ENCODE data around the gene FCN1. TPM values are rescaled to one million over a fixed set of nuclear protein-coding genes. Genes with fewer than 3 reads are reported as not detected.

The FCN1 gene
- total and polyA plus RNA-seq, 2 experiments from 2014 or later: not detected

GRCh38 chr9:134963546-134963945 lies 45.8 kb upstream of the FCN1 start:
- no peak overlapping the region for H3K27ac ChIP-seq
- H3K9me2 ChIP-seq (replicated peaks; ENCODE audit: insufficient read depth): no peaks in the 10 kb centered on the region
- H2AFZ ChIP-seq: no peak overlapping the region
- WGBS (ENCODE audit: low lambda C conversion rate, missing lambda C conversion rate): 94% methylated on average over 19 of the region's 19 CpGs
- no peak for TF ChIP-seq EZH2phosphoT487 (IDR thresholded peaks at IDR 0.05; ENCODE audit: low read depth, severe bottlenecking, unreplicated experiment)
- no peak for TF ChIP-seq CTCF (IDR thresholded peaks at IDR 0.05; ENCODE audit: poor library complexity)
- no peak for TF ChIP-seq EZH2 (IDR thresholded peaks at IDR 0.05; ENCODE audit: borderline replicate concordance)
- H3K4me2 ChIP-seq: no peak overlapping the region
- no peak overlapping the region for H3K4me3 ChIP-seq
- no peaks in the 10 kb centered on the region for H3K4me1 ChIP-seq (ENCODE audit: insufficient read depth)
- no peaks in the 10 kb centered on the region for H3K79me2 ChIP-seq
- no peaks in the 10 kb centered on the region for H3K9me3 ChIP-seq (ENCODE audit: low read depth)
- H4K20me1 ChIP-seq (ENCODE audit: insufficient read depth, poor library complexity, severe bottlenecking): no peaks in the 10 kb centered on the region
- H3K36me3 ChIP-seq (replicated peaks; ENCODE audit: insufficient read depth, low read depth): no peaks in the 10 kb centered on the region
- no peak for DNase-seq (ENCODE audit: low spot score)
- no peaks in the 10 kb centered on the region for H3K27me3 ChIP-seq

GRCh38 chr9:134962973-134963364 lies 45.3 kb upstream of the FCN1 start:
- WGBS (ENCODE audit: low lambda C conversion rate, missing lambda C conversion rate): 93% methylated on average over 19 of the region's 19 CpGs
- H2AFZ ChIP-seq: no peak overlapping the region
- H3K36me3 ChIP-seq (replicated peaks; ENCODE audit: insufficient read depth, low read depth): no peaks in the 10 kb centered on the region
- no peak for TF ChIP-seq EZH2phosphoT487 (IDR thresholded peaks at IDR 0.05; ENCODE audit: low read depth, severe bottlenecking, unreplicated experiment)
- TF ChIP-seq CTCF (IDR thresholded peaks at IDR 0.05; ENCODE audit: poor library complexity): no peak
- no peak for TF ChIP-seq EZH2 (IDR thresholded peaks at IDR 0.05; ENCODE audit: borderline replicate concordance)
- no peak for DNase-seq (ENCODE audit: low spot score)
- H3K27ac ChIP-seq: no peak overlapping the region
- no peaks in the 10 kb centered on the region for H3K9me3 ChIP-seq (ENCODE audit: low read depth)
- no peaks in the 10 kb centered on the region for H4K20me1 ChIP-seq (ENCODE audit: insufficient read depth, poor library complexity, severe bottlenecking)
- no peak overlapping the region for H3K4me3 ChIP-seq
- H3K27me3 ChIP-seq: no peaks in the 10 kb centered on the region
- no peaks in the 10 kb centered on the region for H3K4me1 ChIP-seq (ENCODE audit: insufficient read depth)
- H3K79me2 ChIP-seq: no peaks in the 10 kb centered on the region
- H3K9me2 ChIP-seq (replicated peaks; ENCODE audit: insufficient read depth): no peaks in the 10 kb centered on the region
- H3K4me2 ChIP-seq: no peak overlapping the region

GRCh38 chr9:134962065-134962972 lies 44.6 kb upstream of the FCN1 start:
- H3K27ac ChIP-seq: no peak overlapping the region
- H3K4me1 ChIP-seq (ENCODE audit: insufficient read depth): no peaks in the 10 kb centered on the region
- 73% methylated on average over 16 of the region's 16 CpGs for WGBS (ENCODE audit: low lambda C conversion rate, missing lambda C conversion rate)
- no peak overlapping the region for H2AFZ ChIP-seq
- H3K4me2 ChIP-seq: no peak overlapping the region
- H3K79me2 ChIP-seq: no peaks in the 10 kb centered on the region
- no peaks in the 10 kb centered on the region for H3K27me3 ChIP-seq
- no peaks in the 10 kb centered on the region for H3K9me2 ChIP-seq (replicated peaks; ENCODE audit: insufficient read depth)
- no peaks in the 10 kb centered on the region for H3K36me3 ChIP-seq (replicated peaks; ENCODE audit: insufficient read depth, low read depth)
- no peaks in the 10 kb centered on the region for H4K20me1 ChIP-seq (ENCODE audit: insufficient read depth, poor library complexity, severe bottlenecking)
- no peak for TF ChIP-seq EZH2 (IDR thresholded peaks at IDR 0.05; ENCODE audit: borderline replicate concordance)
- no peak for TF ChIP-seq EZH2phosphoT487 (IDR thresholded peaks at IDR 0.05; ENCODE audit: low read depth, severe bottlenecking, unreplicated experiment)
- TF ChIP-seq CTCF (IDR thresholded peaks at IDR 0.05; ENCODE audit: poor library complexity): no peak
- H3K9me3 ChIP-seq (ENCODE audit: low read depth): no peaks in the 10 kb centered on the region
- no peak overlapping the region for H3K4me3 ChIP-seq
- no peak for DNase-seq (ENCODE audit: low spot score)
